Measurements from ENCODE around the gene LDHAL6A. TPM values are rescaled to one million over a fixed set of nuclear protein-coding genes. Genes with fewer than 3 reads are reported as not detected.

LDHAL6A gene
- total and polyA plus RNA-seq, 4 donors = 0.28 TPM; not detected in 3

GRCh38 chr11:18468059-18468458 is 12.4 kb downstream of the LDHAL6A start:
- Histone ChIP-seq H3K9me3 (ENCODE audit: control insufficient read depth in 4 of 4, low read length in 3 of 4) (no peaks in the 10 kb centered on the region), H3K9ac (ENCODE audit: low read depth in 1 of 2, low read length in 2 of 2) (no peak overlapping the region), H3K27me3 (ENCODE audit: control insufficient read depth in 4 of 4, insufficient read depth in 4 of 4, low read length in 3 of 4) (no peaks in the 10 kb centered on the region), H3K4me3 (ENCODE audit: low read depth in 1 of 3, low read length in 3 of 3) (no peak overlapping the region), H3K36me3 (ENCODE audit: control insufficient read depth in 4 of 4, insufficient read depth in 3 of 4, low read depth in 1 of 4, low read length in 3 of 4) (no peaks in the 10 kb centered on the region), H3K27ac (ENCODE audit: low read depth in 1 of 2, low read length in 2 of 2) (no peak overlapping the region), H3K4me1 (ENCODE audit: control insufficient read depth in 4 of 4, insufficient read depth in 4 of 4, low read length in 3 of 4) (no peaks in the 10 kb centered on the region)
- no peak for DNase-seq (ENCODE audit: low spot score)
- WGBS = 96% methylated on average over 2 of the region's 2 CpGs
- TF ChIP-seq CTCF (IDR thresholded peaks at IDR 0.05; ENCODE audit: low read depth, low read length, missing input control) = no peak
- no peak for TF ChIP-seq REST (IDR thresholded peaks at IDR 0.05)
- no peak for TF ChIP-seq RXRA (IDR thresholded peaks at IDR 0.05)
- TF ChIP-seq YY1 (IDR thresholded peaks at IDR 0.05) = no peak
- no peak for TF ChIP-seq MAX (IDR thresholded peaks at IDR 0.05)
- no peak for TF ChIP-seq HNF4A (conservative IDR thresholded peaks at IDR 0.05)
- TF ChIP-seq ATF3 (IDR thresholded peaks at IDR 0.05) = no peak
- no peak for TF ChIP-seq TAF1 (conservative IDR thresholded peaks at IDR 0.05)
- TF ChIP-seq JUND (IDR thresholded peaks at IDR 0.05) = no peak
- no peak for TF ChIP-seq EGR1 (IDR thresholded peaks at IDR 0.05; ENCODE audit: low read depth in 2 of 2)

- no peak overlapping the region for H3K27ac ChIP-seq (ENCODE audit: low read depth in 1 of 2, low read length in 2 of 2)
- H3K4me3 ChIP-seq (ENCODE audit: low read depth in 1 of 3, low read length in 3 of 3) = no peak overlapping the region
- WGBS = 93% methylated on average over 7 of the region's 7 CpGs
- no peak overlapping the region for H3K9ac ChIP-seq (ENCODE audit: low read depth in 1 of 2, low read length in 2 of 2)
- no peak for DNase-seq (ENCODE audit: low spot score)
- no peaks in the 10 kb centered on the region for H3K9me3 ChIP-seq (ENCODE audit: control insufficient read depth in 4 of 4, low read length in 3 of 4)
- no peaks in the 10 kb centered on the region for H3K36me3 ChIP-seq (ENCODE audit: control insufficient read depth in 4 of 4, insufficient read depth in 3 of 4, low read depth in 1 of 4, low read length in 3 of 4)
- H3K4me1 ChIP-seq (ENCODE audit: control insufficient read depth in 4 of 4, insufficient read depth in 4 of 4, low read length in 3 of 4) = no peaks in the 10 kb centered on the region
- H3K27me3 ChIP-seq (ENCODE audit: control insufficient read depth in 4 of 4, insufficient read depth in 4 of 4, low read length in 3 of 4) = no peaks in the 10 kb centered on the region
- TF ChIP-seq REST (IDR thresholded peaks at IDR 0.05) (no peak), ATF3 (IDR thresholded peaks at IDR 0.05) (no peak), HNF4A (conservative IDR thresholded peaks at IDR 0.05) (no peak), RXRA (IDR thresholded peaks at IDR 0.05) (no peak), FOXA2 (IDR thresholded peaks at IDR 0.05) (no peak), ZBTB33 (IDR thresholded peaks at IDR 0.05) (no peak), RAD21 (IDR thresholded peaks at IDR 0.05) (no peak), GABPA (IDR thresholded peaks at IDR 0.05 in 1 of 2, conservative IDR thresholded peaks at IDR 0.05 in 1 of 2) (no peak), HNF4G (IDR thresholded peaks at IDR 0.05) (no peak), YY1 (IDR thresholded peaks at IDR 0.05) (no peak), FOXA1 (IDR thresholded peaks at IDR 0.05) (no peak), MAX (IDR thresholded peaks at IDR 0.05) (no peak), JUND (IDR thresholded peaks at IDR 0.05) (no peak), CTCF (IDR thresholded peaks at IDR 0.05; ENCODE audit: low read depth, low read length, missing input control) (no peak), EGR1 (IDR thresholded peaks at IDR 0.05; ENCODE audit: low read depth in 2 of 2) (no peak), SP1 (IDR thresholded peaks at IDR 0.05) (no peak)
Measured at GRCh38 chr11:18468961-18469360, 13.3 kb downstream of the LDHAL6A start.

Measured in liver (tissue), 9 donors.